ENCODE data around the gene ZNF507.

Gene ZNF507

GRCh38 chr19:32308431-32309077 is 36.9 kb upstream of the ZNF507 start:
- H3K27me3 Mint-ChIP-seq (ENCODE audit: low read depth, poor library complexity): peaks cover 4% of the 10 kb centered on the region
- no peak overlapping the region for H3K4me3 Mint-ChIP-seq
- no peaks in the 10 kb centered on the region for H3K4me1 Mint-ChIP-seq
- no peaks in the 10 kb centered on the region for H3K36me3 Mint-ChIP-seq (ENCODE audit: low read depth)
- TF ChIP-seq CTCF (IDR thresholded peaks at IDR 0.05): no peak
- no peak overlapping the region for H3K27ac Mint-ChIP-seq
- no peak for DNase-seq
- peaks cover 4% of the 10 kb centered on the region for H3K9me3 Mint-ChIP-seq

DNA sequence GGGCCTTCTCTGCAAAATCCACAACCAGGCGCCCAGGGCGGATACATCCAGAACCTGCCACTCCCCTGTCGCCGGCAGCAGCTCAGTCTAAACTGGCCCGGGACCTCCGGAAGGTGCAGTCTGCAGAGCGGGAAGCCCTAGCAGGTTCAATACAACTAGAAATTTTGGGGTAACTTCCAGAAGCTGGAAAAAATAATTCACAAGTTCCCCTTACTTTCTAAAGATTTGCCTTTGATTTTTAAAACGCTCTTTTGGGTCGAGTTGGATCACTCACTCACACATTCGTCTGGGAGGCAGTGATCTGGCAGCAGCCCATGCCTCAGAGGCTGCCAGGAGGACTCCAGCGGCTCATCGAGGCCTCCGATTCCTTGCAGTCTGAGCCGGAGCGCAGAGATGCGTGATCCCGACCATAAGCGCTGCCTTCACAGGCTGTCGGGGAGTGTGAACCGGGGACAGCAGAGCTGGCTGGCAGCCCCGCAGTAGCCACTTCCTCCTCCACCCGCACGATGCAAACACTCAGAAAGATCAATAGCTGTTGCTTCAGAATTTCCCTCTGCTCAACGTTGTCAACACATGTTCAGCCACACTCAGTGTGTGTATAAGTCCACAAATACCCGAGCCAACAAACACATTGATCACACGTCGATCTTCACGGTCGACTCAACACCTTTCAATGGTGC is 35.6 kb upstream of the ZNF507 start:
- Mint-ChIP-seq H3K27ac (no peak overlapping the region), H3K4me3 (no peak overlapping the region), H3K9me3 (no peaks in the 10 kb centered on the region), H3K36me3 (ENCODE audit: low read depth) (no peaks in the 10 kb centered on the region), H3K4me1 (no peaks in the 10 kb centered on the region), H3K27me3 (ENCODE audit: low read depth, poor library complexity) (peaks cover 11% of the 10 kb centered on the region)
- TF ChIP-seq CTCF (IDR thresholded peaks at IDR 0.05): no peak
- no peak for DNase-seq

GRCh38 chr19:32311371-32311770 is 34.0 kb upstream of the ZNF507 start:
- Mint-ChIP-seq H3K36me3 (ENCODE audit: low read depth) (no peaks in the 10 kb centered on the region), H3K4me3 (no peak overlapping the region), H3K4me1 (no peaks in the 10 kb centered on the region), H3K27me3 (ENCODE audit: low read depth, poor library complexity) (peaks cover 15% of the 10 kb centered on the region), H3K27ac (no peak overlapping the region), H3K9me3 (no peaks in the 10 kb centered on the region)
- DNase-seq: no peak
- TF ChIP-seq CTCF (IDR thresholded peaks at IDR 0.05): no peak

DNA sequence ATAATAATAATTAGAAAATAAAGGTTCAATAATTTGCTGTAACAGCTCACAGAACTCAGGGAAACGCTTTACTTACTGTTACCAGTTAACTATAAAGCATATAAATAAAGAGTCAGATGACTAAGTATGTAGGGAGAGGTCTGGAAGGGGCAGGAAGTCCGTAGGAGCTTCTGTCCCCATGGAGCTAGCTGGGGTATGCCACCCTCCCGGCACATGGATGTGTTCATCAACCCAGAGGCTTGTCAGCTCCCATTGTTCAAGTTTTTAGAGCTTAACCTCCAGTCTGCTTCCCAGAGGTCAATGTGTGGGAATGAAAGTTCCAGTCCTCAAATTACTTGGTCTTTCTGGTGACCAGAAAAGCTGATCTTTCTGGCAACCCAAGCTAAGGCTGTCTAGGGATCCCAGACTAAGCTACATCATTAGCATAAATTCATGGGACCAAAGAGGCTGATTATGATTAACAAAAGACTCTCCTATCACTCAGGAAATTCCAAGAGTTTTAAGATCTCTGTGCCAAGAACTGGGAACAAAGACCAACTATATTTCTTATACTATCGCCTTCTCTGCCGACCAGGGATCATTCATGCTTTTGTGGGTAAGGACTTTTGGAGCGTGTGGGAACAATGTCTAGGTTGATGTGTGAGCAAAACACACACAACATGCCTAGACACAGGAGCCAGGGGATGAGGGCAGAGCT is 31.7 kb upstream of the ZNF507 start:
- Mint-ChIP-seq H3K4me1 (peaks cover 11% of the 10 kb centered on the region), H3K4me3 (no peak overlapping the region)

GRCh38 chr19:32316034-32316433 is 29.4 kb upstream of the ZNF507 start:
- peaks cover 21% of the 10 kb centered on the region for H3K27me3 Mint-ChIP-seq (ENCODE audit: low read depth, poor library complexity)
- peaks cover 19% of the 10 kb centered on the region for H3K4me1 Mint-ChIP-seq
- no peak overlapping the region for H3K27ac Mint-ChIP-seq
- no peaks in the 10 kb centered on the region for H3K9me3 Mint-ChIP-seq
- DNase-seq: no peak
- TF ChIP-seq CTCF (IDR thresholded peaks at IDR 0.05): no peak
- H3K36me3 Mint-ChIP-seq (ENCODE audit: low read depth): no peaks in the 10 kb centered on the region
- H3K4me3 Mint-ChIP-seq: no peak overlapping the region

More for the DNA sequence above, 31.7 kb upstream of the ZNF507 start:
- TF ChIP-seq CTCF (IDR thresholded peaks at IDR 0.05): no peak
- Mint-ChIP-seq H3K27ac (no peak overlapping the region), H3K9me3 (no peaks in the 10 kb centered on the region), H3K27me3 (ENCODE audit: low read depth, poor library complexity) (peaks cover 21% of the 10 kb centered on the region), H3K36me3 (ENCODE audit: low read depth) (no peaks in the 10 kb centered on the region)
- DNase-seq: no peak
